H9 (cell line): Measurements from ENCODE around the gene SETD3. TPM values are rescaled to one million over a fixed set of nuclear protein-coding genes. Genes with fewer than 3 reads are reported as not detected.

Experiments used
- DNase-seq: peaks from one replicate; pipeline ENCODE4 v3.0.0-alpha.2; 2017
- H2AFZ ChIP-seq: one replicate; pipeline ENCODE4 v1.6.1; 2013; ENCODE audit warnings: mild to moderate bottlenecking, low read length, control low read depth, moderate library complexity
- H2AK5ac ChIP-seq: 2 replicates; pipeline ENCODE4 v1.6.1; 2013; ENCODE audit warnings: low read length, control low read depth, mixed read lengths; ENCODE audit not compliant: insufficient read length
- H2BK120ac ChIP-seq: one replicate; pipeline ENCODE4 v1.6.1; 2013; ENCODE audit warnings: low read depth, mild to moderate bottlenecking, low read length, control low read depth, inconsistent platforms; ENCODE audit not compliant: poor library complexity, severe bottlenecking
- H2BK12ac ChIP-seq: 2 replicates; pipeline ENCODE4 v1.6.1; 2013; ENCODE audit warnings: low read length, control low read depth, mixed read lengths, low read depth; ENCODE audit not compliant: insufficient read length
- H2BK15ac ChIP-seq: 2 replicates; pipeline ENCODE4 v1.6.1; 2013; ENCODE audit warnings: low read depth, low read length, control low read depth
- H2BK20ac ChIP-seq: one replicate; pipeline ENCODE4 v1.6.1; 2013; ENCODE audit warnings: low read depth, mild to moderate bottlenecking, low read length, control low read depth, inconsistent platforms; ENCODE audit not compliant: poor library complexity, severe bottlenecking
- H2BK5ac ChIP-seq: 2 replicates; pipeline ENCODE4 v1.6.1; 2013; ENCODE audit warnings: low read length, control low read depth, mixed read lengths; ENCODE audit not compliant: insufficient read length
- H3K14ac ChIP-seq: 2 replicates; pipeline ENCODE4 v1.6.1; 2013; ENCODE audit warnings: low read length, control low read depth; ENCODE audit not compliant: insufficient read depth
- H3K18ac ChIP-seq: 2 replicates; pipeline ENCODE4 v1.6.1; 2013; ENCODE audit warnings: low read depth, mild to moderate bottlenecking, mixed read lengths, low read length, control low read depth; ENCODE audit not compliant: insufficient read length
- H3K23ac ChIP-seq: 2 replicates; pipeline ENCODE4 v1.6.1; 2013; ENCODE audit warnings: low read length, control low read depth, mixed read lengths, low read depth; ENCODE audit not compliant: insufficient read length
- H3K23me2 ChIP-seq: 2 replicates; pipeline ENCODE4 v1.6.1; 2013; ENCODE audit warnings: low read depth, mild to moderate bottlenecking, mixed read lengths, low read length, control low read depth; ENCODE audit not compliant: insufficient read length, poor library complexity, severe bottlenecking
- H3K27ac ChIP-seq: 2 replicates; pipeline ENCODE4 v1.5.1; 2013; ENCODE audit warnings: low read length, control low read depth, mixed read lengths, low read depth; ENCODE audit not compliant: insufficient read length
- H3K27me3 ChIP-seq: 2 replicates; pipeline ENCODE4 v1.6.1; 2013; ENCODE audit warnings: low read length, control low read depth, inconsistent platforms; ENCODE audit not compliant: insufficient read depth
- H3K4ac ChIP-seq: 2 replicates; pipeline ENCODE4 v1.6.1; 2013; ENCODE audit warnings: low read depth, mild to moderate bottlenecking, control low read depth, inconsistent platforms, low read length, moderate library complexity
- H3K4me1 ChIP-seq: 2 replicates; pipeline ENCODE4 v1.6.1; 2013; ENCODE audit warnings: low read length, control low read depth, inconsistent platforms; ENCODE audit not compliant: insufficient read depth
- H3K4me2 ChIP-seq: 2 replicates; pipeline ENCODE4 v1.6.1; 2013; ENCODE audit warnings: low read length, control low read depth, mixed read lengths; ENCODE audit not compliant: insufficient read length, insufficient read depth
- H3K56ac ChIP-seq: 2 replicates; pipeline ENCODE4 v1.6.1; 2013; ENCODE audit warnings: low read depth, mild to moderate bottlenecking, mixed read lengths, low read length, control low read depth; ENCODE audit not compliant: insufficient read length
- H3K79me1 ChIP-seq: 2 replicates; pipeline ENCODE4 v1.6.1; 2013; ENCODE audit warnings: low read depth, mild to moderate bottlenecking, moderate library complexity, low read length, control low read depth, inconsistent platforms; ENCODE audit not compliant: insufficient read depth, poor library complexity, severe bottlenecking
- H3K79me2 ChIP-seq: 2 replicates; pipeline ENCODE4 v1.6.1; 2013; ENCODE audit warnings: low read length, control low read depth, inconsistent platforms; ENCODE audit not compliant: insufficient read depth
- H3K9ac ChIP-seq: 2 replicates; pipeline ENCODE4 v1.6.1; 2013; ENCODE audit warnings: low read length, control low read depth, mixed read lengths; ENCODE audit not compliant: insufficient read length; ENCODE audit errors: extremely low read depth
- H3K9me3 ChIP-seq: one replicate; pipeline ENCODE4 v1.6.1; 2013; ENCODE audit warnings: low read depth, low read length, inconsistent platforms; ENCODE audit not compliant: control insufficient read depth
- H3T11ph ChIP-seq: one replicate; pipeline ENCODE4 v1.6.1; 2013; ENCODE audit warnings: mild to moderate bottlenecking, low read length, control low read depth, inconsistent platforms
- H4K20me1 ChIP-seq: one replicate; pipeline ENCODE4 v1.6.1; 2013; ENCODE audit not compliant: control insufficient read depth, insufficient read length, insufficient read depth
- H4K5ac ChIP-seq: 2 replicates; pipeline ENCODE4 v1.6.1; 2013; ENCODE audit warnings: low read depth, mild to moderate bottlenecking, mixed read lengths, low read length, control low read depth; ENCODE audit not compliant: insufficient read length
- H4K8ac ChIP-seq: replicated peaks from 2 replicates; pipeline ENCODE4 v1.6.1; 2013; ENCODE audit warnings: low read length, control low read depth, mixed read lengths, low read depth; ENCODE audit not compliant: insufficient read length
- H4K91ac ChIP-seq: 2 replicates; pipeline ENCODE4 v1.6.1; 2013; ENCODE audit warnings: low read depth, mild to moderate bottlenecking, moderate library complexity, mixed read lengths, low read length, control low read depth; ENCODE audit not compliant: insufficient read length
- H3K27ac Mint-ChIP-seq, 3 experiments: 2 replicates in 2 of 3; 3 replicates in 1 of 3; pipeline ENCODE4 v1.8.0; 2020 to 2021; ENCODE audit warnings: mixed read lengths in 3 of 3, mild to moderate bottlenecking in 1 of 3, moderate library complexity in 1 of 3
- H3K27me3 Mint-ChIP-seq: 2 replicates; pipeline ENCODE4 v1.8.0; 2021; ENCODE audit warnings: low read depth, mild to moderate bottlenecking, moderate library complexity, mixed read lengths
- H3K36me3 Mint-ChIP-seq, 3 experiments: 2 replicates in 2 of 3; 3 replicates in 1 of 3; pipeline ENCODE4 v1.8.0; 2020 to 2021; ENCODE audit warnings: low read depth in 3 of 3, mixed read lengths in 3 of 3; ENCODE audit not compliant: insufficient read depth in 1 of 3
- H3K4me1 Mint-ChIP-seq, 2 experiments: 2 replicates each; pipeline ENCODE4 v1.8.0; 2020; ENCODE audit warnings: mixed read lengths in 2 of 2
- H3K4me3 Mint-ChIP-seq, 2 experiments: 2 replicates in 1 of 2; 3 replicates in 1 of 2; pipeline ENCODE4 v1.8.0; 2020 to 2021; ENCODE audit warnings: mild to moderate bottlenecking in 2 of 2, mixed read lengths in 2 of 2, moderate library complexity in 1 of 2
- H3K9me3 Mint-ChIP-seq, 2 experiments: 2 replicates in 1 of 2; 3 replicates in 1 of 2; pipeline ENCODE4 v1.8.0; 2020; ENCODE audit warnings: mild to moderate bottlenecking in 2 of 2, mixed read lengths in 2 of 2, moderate library complexity in 1 of 2
- WGBS: extraction: QIAGEN DNeasy Blood & Tissue Kit; methylation state at CpG from one replicate; pipeline ENCODE4 v1.1.7; 2013; ENCODE audit warnings: missing lambda C conversion rate, low lambda C conversion rate, mixed read lengths; ENCODE audit not compliant: insufficient read length; ENCODE audit errors: extremely low coverage; 5-methylcytosine and 5-hydroxymethylcytosine counted together
- total RNA-seq: library from RNA; stranded (reverse); gene quantifications from 2 replicates; pipeline ENCODE4 v1.2.1, GENCODE V29; 2021
- TF ChIP-seq, protein P1 (sequence below): fragments of 200-600 bp; sonication (generic); conservative IDR thresholded peaks from 3 replicates; pipeline ENCODE4 v1.8.0; 2021; ENCODE audit warnings: antibody characterized with exemption, mild to moderate bottlenecking

The SETD3 gene
- total RNA-seq, 1 experiment from 2014 or later: 56.7 TPM

DNA sequence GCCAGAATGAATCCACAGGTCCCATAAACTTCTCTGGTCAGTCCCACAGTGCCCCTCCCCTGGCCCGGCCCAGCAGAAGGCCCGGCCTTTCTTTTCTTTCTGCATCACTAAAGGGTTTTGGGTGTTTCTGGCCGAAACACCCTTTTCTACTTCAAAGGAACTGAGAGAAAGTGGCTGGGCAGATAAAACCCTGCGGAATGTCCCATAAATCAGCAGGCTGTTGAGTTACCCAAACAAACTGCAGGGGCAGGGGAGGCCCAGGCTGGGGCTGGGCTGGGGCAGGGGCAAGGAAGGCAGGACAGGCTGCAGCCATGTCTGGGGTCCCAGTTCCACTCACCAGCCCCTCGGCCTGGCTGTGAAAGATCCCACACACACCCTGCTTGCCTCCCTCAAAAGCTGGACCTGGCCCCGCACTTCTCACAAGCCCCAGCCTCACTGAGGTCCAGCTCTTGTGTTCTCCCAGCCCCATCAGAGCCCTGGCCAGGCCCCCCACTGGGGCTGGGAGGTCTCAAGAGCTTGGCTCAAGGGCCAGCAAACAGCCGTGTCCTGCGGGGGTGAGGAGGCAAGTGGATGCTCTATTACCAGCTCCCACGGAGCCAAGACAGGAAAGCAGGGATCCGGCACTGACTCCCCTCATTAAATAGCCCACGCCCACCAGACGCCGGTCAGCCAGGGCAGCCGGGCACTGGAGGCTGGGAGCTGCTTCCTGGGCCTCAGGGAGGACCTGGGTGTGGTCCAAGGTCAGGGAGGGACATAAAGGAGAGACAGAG lies 42.5 kb upstream of the SETD3 start:
- Histone ChIP-seq H3K23ac (no peak overlapping the region), H4K91ac (no peak overlapping the region), H3K18ac (no peak overlapping the region), H3K14ac (no peak overlapping the region; the same call in 1 of the 2 replicates), H3K4ac (no peak overlapping the region), H3K9me3 (no peaks in the 10 kb centered on the region), H3T11ph (no peak overlapping the region), H3K79me1 (no peaks in the 10 kb centered on the region), H2BK20ac (no peak overlapping the region), H2BK12ac (no peak overlapping the region), H3K4me2 (no peak overlapping the region), H4K5ac (no peak overlapping the region), H2BK120ac (no peak overlapping the region), H2AFZ (no peak overlapping the region), H2BK15ac (no peak overlapping the region), H3K56ac (no peak overlapping the region), H3K23me2 (no peaks in the 10 kb centered on the region), H3K27me3 (no peaks in the 10 kb centered on the region), H3K27ac (no peak overlapping the region), H4K8ac (no peak overlapping the region), H2AK5ac (no peak overlapping the region), H3K4me1 (peaks cover 11% of the 10 kb centered on the region; the same call in 1 of the 2 replicates), H3K9ac (no peak overlapping the region), H4K20me1 (peaks cover 3% of the 10 kb centered on the region), H3K79me2 (no peaks in the 10 kb centered on the region), H2BK5ac (no peak overlapping the region)
- Mint-ChIP-seq H3K27me3 (no peaks in the 10 kb centered on the region; the same call in 1 of the 2 replicates), H3K36me3 (peaks cover 0 to 13% (median 0%) of the 10 kb centered on the region in 3 experiments; a peak in 4 of 7 replicates), H3K4me3 (peak overlapping the region in 1 of 2 experiments; percentile 24; a peak in 3 of 5 replicates), H3K4me1 (peaks cover 51 to 69% of the 10 kb centered on the region in 2 experiments), H3K27ac (peak overlapping the region in 1 of 3 experiments; percentile 87; a peak in 2 of 7 replicates), H3K9me3 (no peaks in the 10 kb centered on the region)
- DNase-seq: no peak
- TF ChIP-seq, protein P1, sequence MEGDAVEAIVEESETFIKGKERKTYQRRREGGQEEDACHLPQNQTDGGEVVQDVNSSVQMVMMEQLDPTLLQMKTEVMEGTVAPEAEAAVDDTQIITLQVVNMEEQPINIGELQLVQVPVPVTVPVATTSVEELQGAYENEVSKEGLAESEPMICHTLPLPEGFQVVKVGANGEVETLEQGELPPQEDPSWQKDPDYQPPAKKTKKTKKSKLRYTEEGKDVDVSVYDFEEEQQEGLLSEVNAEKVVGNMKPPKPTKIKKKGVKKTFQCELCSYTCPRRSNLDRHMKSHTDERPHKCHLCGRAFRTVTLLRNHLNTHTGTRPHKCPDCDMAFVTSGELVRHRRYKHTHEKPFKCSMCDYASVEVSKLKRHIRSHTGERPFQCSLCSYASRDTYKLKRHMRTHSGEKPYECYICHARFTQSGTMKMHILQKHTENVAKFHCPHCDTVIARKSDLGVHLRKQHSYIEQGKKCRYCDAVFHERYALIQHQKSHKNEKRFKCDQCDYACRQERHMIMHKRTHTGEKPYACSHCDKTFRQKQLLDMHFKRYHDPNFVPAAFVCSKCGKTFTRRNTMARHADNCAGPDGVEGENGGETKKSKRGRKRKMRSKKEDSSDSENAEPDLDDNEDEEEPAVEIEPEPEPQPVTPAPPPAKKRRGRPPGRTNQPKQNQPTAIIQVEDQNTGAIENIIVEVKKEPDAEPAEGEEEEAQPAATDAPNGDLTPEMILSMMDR: no peak
- WGBS: no CpG with 5 or more reads among the region's 14 CpGs
